LNCAP (cell line): ENCODE results near the gene GOLGA1.
A peak's percentile ranks its signal among the peaks of the same experiment; 100 is the strongest.

Experiments used
- TF ChIP-seq, protein P1 (sequence below): fragments of 450-650 bp; IDR thresholded peaks from 2 replicates; pipeline ENCODE4 v1.5.1; 2017; ENCODE audit warnings: mild to moderate bottlenecking

GOLGA1 gene

DNA sequence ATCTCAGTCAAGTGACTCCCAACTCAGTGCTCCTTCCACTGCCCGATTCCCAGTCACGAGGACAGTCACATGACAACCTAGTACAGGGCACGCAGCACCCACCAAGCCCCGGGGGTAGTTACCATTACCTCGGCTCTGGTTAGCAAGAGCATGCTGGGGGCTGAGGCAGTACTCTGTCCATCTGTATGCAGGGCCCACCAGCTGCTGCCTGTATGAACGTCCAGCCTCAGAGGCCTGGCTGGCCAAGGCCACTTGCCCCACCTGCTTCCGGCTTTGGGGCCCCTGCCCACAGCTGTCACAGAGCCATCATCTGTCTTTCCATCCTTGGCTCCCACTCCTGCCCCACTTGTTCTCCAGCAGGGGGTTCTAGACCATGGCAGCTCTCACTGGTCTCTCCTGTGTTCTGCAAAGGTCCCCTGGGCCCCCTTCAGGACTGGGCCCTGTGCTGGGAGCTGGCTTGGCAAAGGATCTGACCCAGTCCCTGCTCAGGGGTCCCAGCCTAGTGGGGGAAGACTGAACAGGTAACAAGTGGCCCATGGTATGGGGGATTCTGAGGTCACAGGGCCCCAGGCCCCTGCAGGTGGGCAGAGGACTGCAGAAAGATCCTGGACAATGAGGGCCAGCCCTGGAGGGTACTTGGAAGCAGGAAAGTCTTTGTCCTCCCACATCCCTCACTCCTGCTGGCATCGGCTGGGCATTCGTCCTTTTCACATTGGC lies 82.4 kb downstream of the GOLGA1 start:
- TF ChIP-seq, protein P1, sequence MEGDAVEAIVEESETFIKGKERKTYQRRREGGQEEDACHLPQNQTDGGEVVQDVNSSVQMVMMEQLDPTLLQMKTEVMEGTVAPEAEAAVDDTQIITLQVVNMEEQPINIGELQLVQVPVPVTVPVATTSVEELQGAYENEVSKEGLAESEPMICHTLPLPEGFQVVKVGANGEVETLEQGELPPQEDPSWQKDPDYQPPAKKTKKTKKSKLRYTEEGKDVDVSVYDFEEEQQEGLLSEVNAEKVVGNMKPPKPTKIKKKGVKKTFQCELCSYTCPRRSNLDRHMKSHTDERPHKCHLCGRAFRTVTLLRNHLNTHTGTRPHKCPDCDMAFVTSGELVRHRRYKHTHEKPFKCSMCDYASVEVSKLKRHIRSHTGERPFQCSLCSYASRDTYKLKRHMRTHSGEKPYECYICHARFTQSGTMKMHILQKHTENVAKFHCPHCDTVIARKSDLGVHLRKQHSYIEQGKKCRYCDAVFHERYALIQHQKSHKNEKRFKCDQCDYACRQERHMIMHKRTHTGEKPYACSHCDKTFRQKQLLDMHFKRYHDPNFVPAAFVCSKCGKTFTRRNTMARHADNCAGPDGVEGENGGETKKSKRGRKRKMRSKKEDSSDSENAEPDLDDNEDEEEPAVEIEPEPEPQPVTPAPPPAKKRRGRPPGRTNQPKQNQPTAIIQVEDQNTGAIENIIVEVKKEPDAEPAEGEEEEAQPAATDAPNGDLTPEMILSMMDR: no peak

DNA sequence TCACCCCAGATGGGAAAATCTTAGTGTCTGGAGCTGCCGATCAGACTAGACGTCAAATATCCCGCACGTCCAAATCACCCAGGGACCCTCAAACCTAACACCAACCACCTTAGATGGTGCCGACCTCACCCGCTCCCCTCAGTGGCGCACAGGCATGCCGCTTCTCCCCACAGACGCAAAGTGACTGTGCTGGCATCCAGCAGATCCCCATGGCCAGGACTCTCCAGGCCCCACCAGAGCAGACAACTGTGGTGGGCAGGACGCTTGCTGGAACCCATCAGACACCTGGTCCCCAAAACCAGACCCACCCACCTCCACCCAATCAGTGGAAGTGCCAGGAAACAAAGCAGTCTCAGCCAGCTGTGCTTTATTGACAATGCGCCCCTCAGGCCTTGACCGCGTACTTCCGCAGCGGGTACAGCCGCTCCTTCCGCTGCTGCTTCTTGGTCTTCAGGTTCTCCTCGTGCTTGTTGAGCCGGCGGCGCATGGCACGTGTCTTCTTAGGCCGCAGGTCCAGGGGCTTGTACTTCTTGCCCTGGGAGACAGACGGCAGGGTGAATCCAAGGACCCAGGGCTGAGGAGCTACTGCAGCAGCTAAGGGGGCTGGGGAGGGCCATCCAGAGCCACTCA lies 83.2 kb downstream of the GOLGA1 start:
- TF ChIP-seq, protein P1: no peak

DNA sequence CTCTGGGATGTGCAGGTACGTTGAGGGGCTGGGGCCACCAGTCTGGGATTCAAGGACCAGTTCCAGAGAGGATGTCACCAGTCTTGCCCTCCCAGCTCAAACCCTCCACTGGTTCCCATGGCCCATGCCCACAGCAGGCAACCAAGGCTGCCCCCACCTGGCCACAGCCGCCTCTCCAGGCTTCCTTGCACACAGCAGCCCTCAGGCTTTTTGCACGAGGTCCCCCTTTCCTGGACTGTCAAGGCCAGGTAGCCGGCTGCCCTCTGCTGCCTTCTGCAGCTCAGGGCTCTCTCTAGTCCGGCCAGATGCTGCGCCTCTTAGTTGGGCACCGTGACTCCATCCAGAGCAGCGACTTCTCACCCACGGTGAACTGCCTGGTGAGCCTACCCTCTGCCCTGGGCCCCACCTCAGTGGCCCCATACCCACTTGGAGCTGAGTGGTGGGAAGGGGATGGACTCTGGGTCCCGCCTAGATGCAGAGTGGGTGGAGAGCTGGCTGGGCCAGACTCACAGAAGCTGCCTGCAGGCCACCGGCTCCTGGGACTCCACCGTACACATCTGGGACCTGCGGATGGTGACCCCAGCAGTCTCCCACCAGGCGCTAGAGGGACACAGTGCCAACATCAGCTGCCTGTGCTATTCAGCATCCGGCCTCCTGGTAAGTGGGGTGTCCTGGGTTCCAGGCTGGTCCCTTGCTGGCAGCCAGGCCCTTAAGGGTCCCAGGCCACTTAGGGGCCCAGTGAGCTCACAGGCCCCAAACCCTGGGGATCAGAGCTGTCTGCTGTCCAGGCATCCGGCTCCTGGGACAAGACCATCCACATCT lies 84.7 kb downstream of the GOLGA1 start:
- TF ChIP-seq, protein P1: peak; percentile 45

DNA sequence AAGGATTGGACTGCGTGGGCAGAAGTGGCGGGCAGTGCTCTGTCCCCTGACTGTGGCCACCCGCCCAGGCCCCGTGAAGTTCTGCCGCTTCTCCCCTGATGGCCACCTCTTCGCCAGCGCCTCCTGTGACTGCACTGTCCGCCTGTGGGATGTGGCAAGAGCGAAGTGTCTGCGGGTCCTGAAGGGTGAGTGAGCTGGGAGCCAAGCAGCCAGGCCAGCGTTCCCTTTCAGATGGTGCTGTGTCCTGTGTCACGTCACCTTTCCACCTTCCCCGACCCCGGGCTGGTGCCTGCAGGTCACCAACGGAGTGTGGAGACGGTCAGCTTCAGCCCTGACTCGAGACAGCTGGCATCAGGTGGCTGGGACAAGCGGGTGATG lies 85.3 kb downstream of the GOLGA1 start:
- TF ChIP-seq, protein P1: no peak

DNA sequence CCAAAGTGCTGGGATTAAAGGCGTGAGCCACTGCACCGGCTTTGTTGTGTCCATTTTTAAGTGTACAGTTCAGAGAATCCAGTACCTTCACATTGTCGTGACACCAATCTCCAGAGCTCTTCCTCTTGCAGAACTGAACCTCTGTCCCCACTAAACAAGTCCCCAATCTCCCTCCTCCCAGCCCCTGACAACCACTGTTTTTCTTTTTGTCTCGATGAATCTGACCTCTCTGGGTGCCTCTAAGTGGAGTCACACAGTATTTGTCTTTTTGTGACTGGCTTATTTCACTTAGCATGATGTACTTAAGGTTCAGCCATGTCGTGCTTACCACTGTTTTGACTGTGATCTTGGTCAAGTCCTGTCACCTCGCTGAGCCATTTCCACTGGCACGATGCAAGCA lies 86.1 kb downstream of the GOLGA1 start:
- TF ChIP-seq, protein P1: no peak

DNA sequence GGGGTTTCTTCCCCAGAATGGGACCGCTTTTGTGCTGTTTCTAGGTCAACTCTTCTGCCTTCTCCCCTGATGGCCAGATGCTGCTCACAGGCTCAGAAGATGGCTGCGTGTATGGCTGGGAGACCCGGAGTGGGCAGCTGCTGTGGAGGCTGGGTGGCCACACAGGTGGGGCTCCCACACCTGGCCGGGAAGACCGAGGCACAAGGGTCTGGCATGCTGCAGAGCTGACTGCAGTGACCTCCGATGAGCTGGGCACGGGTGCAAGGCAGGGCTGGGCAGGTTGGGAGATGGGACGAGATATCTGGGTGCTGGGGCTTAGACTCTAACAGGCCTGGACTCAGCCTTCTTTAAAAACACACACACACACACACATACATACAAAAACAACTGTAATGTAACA lies 86.7 kb downstream of the GOLGA1 start:
- TF ChIP-seq, protein P1: no peak

DNA sequence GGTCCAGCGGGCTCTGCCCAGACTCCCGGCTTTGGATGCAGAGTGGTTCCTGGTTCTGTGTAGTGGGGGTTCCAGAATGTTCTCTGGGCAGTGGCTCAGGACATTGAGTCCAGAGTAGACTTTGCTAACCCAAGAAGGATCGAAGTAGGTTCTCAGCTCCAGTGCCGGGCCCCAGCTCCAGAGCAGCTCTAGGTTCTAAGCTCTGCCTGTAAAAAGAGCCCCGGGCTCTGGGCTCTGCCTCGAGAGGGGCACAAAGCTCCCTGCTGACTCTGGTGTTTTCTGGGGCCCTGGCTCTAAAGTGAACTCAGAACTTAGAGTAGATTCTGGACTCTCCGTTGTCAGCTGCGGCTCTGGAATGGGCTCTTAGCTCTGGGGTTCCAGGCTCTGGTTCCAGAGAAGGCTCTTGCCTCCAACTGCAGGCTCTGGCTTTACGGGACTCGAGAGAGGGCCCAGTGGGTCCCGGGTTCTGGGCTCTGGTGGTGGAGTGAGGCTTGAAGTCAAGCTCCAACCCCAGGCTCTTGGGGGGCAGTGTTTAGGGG lies 87.2 kb downstream of the GOLGA1 start:
- TF ChIP-seq, protein P1: no peak
